Ramos (cell line): ENCODE data around the gene TPD52L1.
"Not testable (repeated sequence)": the region's sequence is repeated elsewhere in the genome, so short reads cannot be mapped to it uniquely, and the experiment has no call there.

Experiments used
- in situ Hi-C: fragments of 300-500 bp; cut with MboI; formaldehyde crosslinking; loops from one replicate; pipeline ENCODE4 v1.14.3; 2022; ENCODE audit warnings: low sequenced_read_pairs; ENCODE audit not compliant: unreplicated experiment

The TPD52L1 gene

GRCh38 chr6:125264476-125264875, 110.9 kb downstream of the TPD52L1 start:
- in situ Hi-C loops, result no loop called here

- in situ Hi-C loops, result no loop called here
Measured at GRCh38 chr6:125267806-125268523, 114.4 kb downstream of the TPD52L1 start.

GRCh38 chr6:125268765-125269164, 115.2 kb downstream of the TPD52L1 start:
- in situ Hi-C loops, result no loop called here

DNA sequence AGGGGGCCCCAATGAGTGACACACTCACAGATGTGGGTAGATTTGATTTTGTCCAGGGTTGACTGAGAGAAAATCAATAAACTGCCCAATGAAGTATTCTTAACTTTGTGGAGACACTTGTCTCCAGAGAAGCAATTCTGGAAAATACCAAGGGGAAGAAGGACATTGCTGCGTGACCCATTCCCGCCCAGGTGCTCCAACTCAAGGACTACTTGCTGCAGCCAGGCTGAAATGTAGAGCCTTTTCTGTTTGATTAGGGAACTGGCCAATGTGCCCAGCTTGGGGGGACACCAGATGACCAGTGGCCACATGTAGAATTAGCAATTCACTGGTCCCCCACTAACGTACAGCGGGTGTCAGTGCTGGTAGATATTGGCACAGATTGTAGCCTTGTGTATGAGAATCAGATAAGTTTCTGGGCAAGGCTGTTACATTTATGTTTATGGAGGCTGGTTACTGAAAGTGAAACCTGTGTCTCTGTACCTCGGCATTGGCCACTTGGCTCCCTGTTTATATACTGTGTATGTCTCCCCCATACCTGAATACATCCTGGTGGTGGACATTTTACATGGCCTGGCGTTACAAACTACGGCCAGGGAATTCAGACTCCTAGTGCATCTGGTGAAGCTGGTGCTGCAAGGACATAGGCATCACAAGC, 115.9 kb downstream of the TPD52L1 start:
- in situ Hi-C loops, result no loop called here

- in situ Hi-C loops, result no loop called here
Measured at GRCh38 chr6:125270380-125270779, 116.8 kb downstream of the TPD52L1 start.

DNA sequence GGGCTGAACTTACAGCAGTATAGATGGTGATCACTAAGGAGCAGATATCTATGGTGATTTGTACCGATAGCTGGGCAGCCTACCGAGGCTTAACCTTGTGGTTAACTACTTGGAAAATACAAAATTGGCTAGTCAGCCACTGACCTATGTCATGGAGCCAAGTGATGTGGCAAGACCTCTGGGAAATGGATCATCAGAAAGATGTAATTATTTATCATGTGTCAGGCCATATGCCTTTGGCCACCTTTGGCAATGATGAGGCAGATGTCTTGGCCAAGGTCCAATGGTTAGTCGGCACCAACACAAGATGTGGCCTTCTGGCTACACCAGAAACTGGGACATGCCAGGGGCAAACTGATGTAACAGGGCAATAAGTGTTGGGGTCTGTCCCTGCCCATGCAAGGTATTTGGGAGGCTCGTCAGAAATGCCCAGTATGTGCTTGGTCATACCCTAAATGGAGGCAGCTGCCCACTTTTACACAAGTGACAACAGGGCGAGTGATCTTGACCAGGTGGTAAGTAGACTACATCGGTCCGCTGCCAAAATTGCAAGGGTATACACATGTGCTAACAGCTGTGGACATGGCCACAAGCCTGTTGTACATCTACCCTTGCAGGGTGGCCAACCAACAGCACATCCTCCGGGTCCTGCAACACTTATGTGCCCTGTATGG, 118.0 kb downstream of the TPD52L1 start:
- in situ Hi-C loops, result no loop called here

DNA sequence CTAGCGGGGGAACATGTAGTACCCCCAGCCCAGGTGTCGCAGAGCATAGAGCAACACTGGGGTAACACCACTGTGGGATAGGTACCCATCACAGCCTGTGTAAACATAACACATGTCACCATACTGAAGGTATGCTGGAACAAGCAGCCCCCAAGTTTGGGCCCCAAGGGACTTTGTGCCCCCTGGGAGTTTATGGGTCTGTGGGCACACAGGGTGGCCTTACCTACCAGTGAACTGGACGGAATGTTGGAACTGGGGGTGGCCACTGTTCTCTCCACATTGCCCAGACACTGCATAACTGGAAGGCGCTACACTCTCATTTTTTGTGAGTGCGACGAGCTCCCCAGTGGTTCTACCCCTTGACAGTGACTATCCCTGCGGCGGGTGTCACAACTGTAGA, 119.7 kb downstream of the TPD52L1 start:
- in situ Hi-C loops, result no loop called here

DNA sequence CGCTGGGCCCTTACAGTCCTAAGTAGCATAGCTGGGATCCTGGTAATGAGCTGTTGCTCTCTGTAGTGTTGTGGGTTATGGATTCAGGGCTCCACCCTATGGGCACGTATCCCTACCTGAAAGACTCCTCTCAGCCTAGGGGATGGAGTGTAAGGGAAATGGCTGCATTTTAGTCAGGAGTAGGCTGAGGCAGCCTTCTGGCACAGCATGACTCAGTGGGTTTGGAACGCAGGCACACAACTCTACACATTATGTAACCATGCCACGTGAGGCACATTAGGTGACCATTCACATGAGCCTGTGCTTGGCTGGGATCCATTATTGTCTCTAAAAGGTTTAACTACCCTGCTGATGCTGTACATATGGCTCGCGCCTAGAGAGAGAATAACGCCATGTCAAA, 120.4 kb downstream of the TPD52L1 start:
- in situ Hi-C loops, result no loop called here

- in situ Hi-C loops, result no loop called here
Measured at GRCh38 chr6:125274935-125275334, 121.4 kb downstream of the TPD52L1 start.

DNA sequence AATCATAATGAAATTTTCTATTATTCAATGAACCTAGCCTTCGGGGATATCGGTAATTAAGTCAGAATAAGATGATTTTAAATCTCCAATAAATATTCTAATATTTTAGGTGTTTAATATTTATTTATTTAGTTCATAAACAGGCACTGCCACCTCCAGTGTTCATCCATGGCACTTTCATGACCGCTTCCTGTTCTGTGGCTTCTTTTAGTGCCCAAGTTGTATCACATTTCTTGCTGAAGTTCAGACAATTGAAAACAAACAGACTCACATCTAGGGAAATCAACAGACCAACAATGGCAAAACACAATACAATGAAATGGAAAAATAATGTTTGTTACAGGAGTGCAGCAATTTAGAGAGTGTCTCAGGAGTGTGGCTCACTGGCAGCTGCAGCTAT, 122.2 kb downstream of the TPD52L1 start:
- in situ Hi-C loops, result no loop called here

DNA sequence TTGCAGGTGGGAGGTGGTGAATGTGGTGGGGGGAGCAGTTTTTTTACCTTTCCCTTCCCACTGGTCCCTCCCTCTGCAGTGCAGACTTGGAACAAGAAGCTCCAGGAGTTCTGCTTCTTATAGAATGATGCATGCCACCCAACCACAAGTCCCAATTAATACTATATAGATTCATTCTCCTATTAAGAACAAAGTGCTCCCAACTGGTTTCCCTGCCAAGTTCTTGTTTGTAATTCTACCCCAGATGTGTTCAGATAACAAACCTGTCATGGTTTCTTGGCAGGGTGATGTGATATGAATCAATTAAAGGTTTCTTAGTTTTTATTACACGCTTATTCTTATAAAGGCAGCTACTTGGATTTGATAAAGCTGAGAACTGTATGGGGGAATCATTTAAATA, 124.3 kb downstream of the TPD52L1 start:
- in situ Hi-C loops, result no loop called here

- in situ Hi-C loops, result no loop called here
Measured at GRCh38 chr6:125279961-125280360, 126.4 kb downstream of the TPD52L1 start.

GRCh38 chr6:125280370-125281035, 126.9 kb downstream of the TPD52L1 start:
- in situ Hi-C loops, result not testable (repeated sequence)

GRCh38 chr6:125282470-125282869, 128.9 kb downstream of the TPD52L1 start:
- in situ Hi-C loops, result not testable (repeated sequence)

DNA sequence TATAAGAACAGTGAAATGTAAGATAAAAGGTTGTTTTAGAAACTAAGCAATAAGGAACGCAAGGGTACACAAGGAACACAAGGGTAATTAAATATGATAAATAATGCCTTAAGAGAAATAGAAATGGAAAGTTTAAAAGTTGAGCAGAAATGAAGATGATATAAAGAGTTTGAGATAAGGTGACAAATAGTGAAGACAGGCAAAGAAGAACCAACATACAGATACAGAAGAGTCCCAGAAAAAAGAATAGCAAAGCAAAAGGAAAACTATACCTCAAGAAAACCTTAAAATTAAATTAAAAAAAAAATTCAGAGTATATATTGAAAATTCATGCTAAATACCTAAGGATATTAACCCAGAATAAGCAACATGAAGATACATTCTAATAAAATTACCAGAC, 131.8 kb downstream of the TPD52L1 start:
- in situ Hi-C loops, result no loop called here

DNA sequence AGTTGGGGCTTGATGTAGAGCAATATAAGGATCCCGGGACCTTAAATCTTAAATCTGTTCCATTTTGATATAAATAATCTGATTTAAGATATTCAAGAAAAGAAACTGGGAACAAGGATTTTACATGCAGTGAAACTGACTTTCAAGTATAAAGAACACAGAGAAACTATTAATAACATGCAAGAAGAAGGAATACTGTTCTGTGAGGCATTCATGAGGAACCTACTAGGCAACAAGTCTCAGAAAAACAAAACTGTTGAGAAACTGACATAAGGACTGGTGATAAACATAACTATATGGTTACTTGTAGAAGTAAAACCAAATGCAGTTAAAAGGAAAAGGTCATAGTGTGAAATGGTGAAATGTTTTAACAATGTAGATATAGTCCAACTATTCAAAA, 132.4 kb downstream of the TPD52L1 start:
- in situ Hi-C loops, result no loop called here

DNA sequence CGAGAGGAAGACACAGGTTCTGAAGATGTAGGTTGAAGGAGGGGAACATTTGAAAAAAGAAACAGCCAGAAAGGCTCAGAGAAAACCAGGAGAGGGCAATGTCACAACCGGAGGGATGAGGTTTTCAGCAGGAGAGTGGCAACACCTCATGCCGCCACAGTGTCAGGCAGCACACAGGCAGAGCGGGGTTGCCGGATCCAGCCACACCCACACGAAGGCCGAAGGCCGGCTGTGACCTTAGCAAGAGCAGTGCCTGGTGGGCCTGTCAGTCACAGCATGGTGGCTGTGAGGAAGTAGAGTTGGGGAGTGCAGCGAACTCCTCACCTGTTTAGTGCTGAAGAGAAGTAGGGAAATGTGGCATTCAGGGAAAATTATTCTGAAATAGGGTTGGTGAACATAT, 134.1 kb downstream of the TPD52L1 start:
- in situ Hi-C loops, result no loop called here

DNA sequence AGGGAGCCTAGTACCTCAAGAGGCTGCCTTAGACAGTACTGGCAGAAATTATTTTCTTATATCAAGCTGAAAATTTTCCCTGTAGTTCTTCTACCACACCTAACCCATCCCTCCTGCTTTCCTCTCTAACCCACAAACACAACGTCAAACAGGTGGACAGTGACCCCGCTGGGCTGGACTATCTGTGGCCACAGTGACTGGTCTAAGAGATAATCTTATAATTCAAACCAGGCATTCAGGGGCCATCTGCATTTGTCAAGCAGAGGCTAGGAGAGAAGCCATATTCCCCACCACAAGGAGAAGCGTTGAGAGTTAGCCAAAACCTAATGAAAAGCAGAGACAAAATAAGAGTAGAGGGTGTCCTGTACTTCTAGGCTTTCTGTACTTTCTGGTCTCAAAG, 140.0 kb downstream of the TPD52L1 start:
- in situ Hi-C loops, result no loop called here

DNA sequence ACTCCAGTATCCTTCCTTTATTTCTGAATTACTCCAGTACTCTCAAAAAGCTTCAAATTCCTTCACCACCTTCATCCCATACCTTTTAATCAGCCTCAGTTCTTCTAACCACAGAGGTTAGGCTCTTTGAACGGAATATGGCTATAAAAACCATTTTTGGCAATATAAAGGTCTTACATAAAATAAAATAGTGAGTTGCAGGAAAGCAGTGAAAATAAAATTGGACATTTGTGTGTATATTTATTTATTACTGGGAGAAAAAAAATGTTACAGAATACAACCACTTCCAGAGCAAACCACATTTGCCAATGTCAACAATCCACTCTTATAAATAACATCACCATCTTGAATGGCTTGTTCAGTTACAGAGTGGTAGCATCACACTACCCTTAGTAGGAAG, 140.5 kb downstream of the TPD52L1 start:
- in situ Hi-C loops, result no loop called here

- in situ Hi-C loops, result no loop called here
Measured at GRCh38 chr6:125294925-125295324, 141.4 kb downstream of the TPD52L1 start.

GRCh38 chr6:125296471-125296870, 142.9 kb downstream of the TPD52L1 start:
- in situ Hi-C loops, result no loop called here
